Fibroblast of gingiva (primary cell): ENCODE data around the gene MFSD11.
"Not testable (repeated sequence)": the region's sequence is repeated elsewhere in the genome, so short reads cannot be mapped to it uniquely, and the experiment has no call there.

ENCODE experiments used
- DNase-seq: peaks from one replicate; pipeline ENCODE4 v3.0.0-alpha.2; 2011; ENCODE audit warnings: low read depth

Gene MFSD11

GRCh38 chr17:76747716-76748363 is 9.9 kb downstream of the MFSD11 start:
- no peak for DNase-seq

GRCh38 chr17:76748657-76749056 is 10.7 kb downstream of the MFSD11 start:
- no peak for DNase-seq

- no peak for DNase-seq
Observed at GRCh38 chr17:76751416-76751993, 13.6 kb downstream of the MFSD11 start.

GRCh38 chr17:76752006-76752405 is 14.1 kb downstream of the MFSD11 start:
- no peak for DNase-seq

GRCh38 chr17:76753061-76753961 is 15.4 kb downstream of the MFSD11 start:
- no peak for DNase-seq

GRCh38 chr17:76755285-76755684 is 17.4 kb downstream of the MFSD11 start:
- no peak for DNase-seq

- no peak for DNase-seq
Observed at GRCh38 chr17:76757256-76757655, 19.3 kb downstream of the MFSD11 start.

GRCh38 chr17:76758570-76758969 is 20.7 kb downstream of the MFSD11 start:
- no peak for DNase-seq

GRCh38 chr17:76772842-76773525 is 35.1 kb downstream of the MFSD11 start:
- peak; percentile 36 for DNase-seq

GRCh38 chr17:76775021-76775600 is 37.2 kb downstream of the MFSD11 start:
- DNase-seq: no peak

GRCh38 chr17:76781056-76781982 is 43.4 kb downstream of the MFSD11 start:
- no peak for DNase-seq

GRCh38 chr17:76783146-76783545 is 45.2 kb downstream of the MFSD11 start:
- DNase-seq: no peak

- DNase-seq: no peak
Observed at GRCh38 chr17:76784926-76785325, 47.0 kb downstream of the MFSD11 start.

GRCh38 chr17:76787866-76788265 is 49.9 kb downstream of the MFSD11 start:
- DNase-seq: not testable (repeated sequence)

- no peak for DNase-seq
Observed at GRCh38 chr17:76789235-76789788, 51.4 kb downstream of the MFSD11 start.

- DNase-seq: peak; percentile 60
Observed at GRCh38 chr17:76791053-76791980, 53.4 kb downstream of the MFSD11 start.

- DNase-seq: no peak
Observed at GRCh38 chr17:76792348-76792747, 54.4 kb downstream of the MFSD11 start.

GRCh38 chr17:76793775-76794174 is 55.9 kb downstream of the MFSD11 start:
- DNase-seq: no peak

GRCh38 chr17:76796081-76796480 is 58.2 kb downstream of the MFSD11 start:
- no peak for DNase-seq
